KG1 (cell line): ENCODE data around the gene NPW.
"Not testable (repeated sequence)": the region's sequence is repeated elsewhere in the genome, so short reads cannot be mapped to it uniquely, and the experiment has no call there.

Experiments used
- DNase-seq: peaks from one replicate; lab custom pipeline; 2025; lab: John Stamatoyannopoulos, UW

The NPW gene

DNA sequence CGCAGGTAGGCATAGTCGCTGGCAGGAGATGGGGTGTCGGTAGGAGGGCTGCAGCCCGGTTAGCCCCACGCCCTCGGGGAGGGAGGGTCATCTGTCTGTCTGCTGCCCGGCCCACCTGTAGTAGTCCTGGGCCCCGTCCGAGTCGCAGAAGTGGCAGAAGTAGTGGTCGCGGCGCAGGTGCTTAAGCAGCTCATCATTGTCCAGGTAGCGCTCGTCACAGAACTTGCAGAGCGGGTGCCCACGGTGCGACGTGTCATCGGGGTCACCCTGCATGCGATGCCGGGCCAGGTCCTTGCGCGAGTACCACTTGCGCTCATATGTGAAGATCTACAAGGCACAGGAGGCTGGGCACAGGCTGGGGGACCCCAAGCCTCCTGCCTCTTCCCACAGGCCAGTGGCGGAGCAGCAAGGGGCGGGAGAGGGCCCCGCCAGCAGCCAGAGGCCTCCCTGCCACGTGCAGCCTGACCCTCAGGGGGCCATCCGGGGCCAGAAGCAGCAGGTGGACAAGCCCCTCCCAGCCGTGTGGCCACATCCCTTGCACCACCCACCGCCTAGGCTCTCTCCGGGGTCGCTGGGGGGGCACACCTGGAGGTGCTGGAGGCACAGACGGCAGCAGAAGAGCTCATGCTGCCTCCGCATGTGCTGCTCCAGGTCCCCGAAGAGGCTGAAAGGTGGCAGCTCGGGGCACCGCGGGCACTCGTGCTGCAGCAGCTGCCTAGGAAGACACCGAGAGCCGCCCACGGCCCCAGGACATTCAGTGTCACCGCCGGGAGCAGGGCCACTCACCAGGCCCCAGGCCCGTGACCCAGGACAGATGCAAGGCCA is 17.0 kb upstream of the NPW start:
- no peak for DNase-seq

DNA sequence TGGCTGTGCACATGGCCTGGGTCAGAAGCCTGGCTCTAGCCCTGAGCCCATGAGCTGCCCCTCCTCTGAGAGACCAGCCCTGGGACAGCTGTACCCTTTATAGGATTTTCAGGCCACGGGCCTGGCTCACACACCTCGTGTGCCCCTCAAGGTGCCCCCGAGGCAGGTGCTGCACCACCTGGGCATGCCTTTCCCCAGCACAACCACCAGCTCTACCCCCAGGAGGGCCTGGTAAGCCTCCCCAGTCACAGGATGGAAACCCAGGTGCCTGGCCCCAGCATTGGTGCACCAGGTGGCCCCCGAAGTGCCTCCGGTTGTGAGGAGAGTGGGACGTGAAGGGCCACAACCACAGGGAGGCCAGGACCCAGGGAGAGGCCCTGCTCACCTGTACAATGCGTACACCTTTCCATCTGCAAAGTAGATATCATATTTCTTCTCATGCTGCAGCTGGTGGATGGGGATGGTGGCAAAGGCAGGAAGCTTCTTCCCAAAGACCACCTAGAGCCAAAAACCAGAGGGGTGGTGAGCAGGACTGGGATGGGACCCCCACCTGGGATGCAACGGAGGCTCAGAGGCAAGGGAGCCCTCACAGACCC is 16.3 kb upstream of the NPW start:
- no peak for DNase-seq

DNA sequence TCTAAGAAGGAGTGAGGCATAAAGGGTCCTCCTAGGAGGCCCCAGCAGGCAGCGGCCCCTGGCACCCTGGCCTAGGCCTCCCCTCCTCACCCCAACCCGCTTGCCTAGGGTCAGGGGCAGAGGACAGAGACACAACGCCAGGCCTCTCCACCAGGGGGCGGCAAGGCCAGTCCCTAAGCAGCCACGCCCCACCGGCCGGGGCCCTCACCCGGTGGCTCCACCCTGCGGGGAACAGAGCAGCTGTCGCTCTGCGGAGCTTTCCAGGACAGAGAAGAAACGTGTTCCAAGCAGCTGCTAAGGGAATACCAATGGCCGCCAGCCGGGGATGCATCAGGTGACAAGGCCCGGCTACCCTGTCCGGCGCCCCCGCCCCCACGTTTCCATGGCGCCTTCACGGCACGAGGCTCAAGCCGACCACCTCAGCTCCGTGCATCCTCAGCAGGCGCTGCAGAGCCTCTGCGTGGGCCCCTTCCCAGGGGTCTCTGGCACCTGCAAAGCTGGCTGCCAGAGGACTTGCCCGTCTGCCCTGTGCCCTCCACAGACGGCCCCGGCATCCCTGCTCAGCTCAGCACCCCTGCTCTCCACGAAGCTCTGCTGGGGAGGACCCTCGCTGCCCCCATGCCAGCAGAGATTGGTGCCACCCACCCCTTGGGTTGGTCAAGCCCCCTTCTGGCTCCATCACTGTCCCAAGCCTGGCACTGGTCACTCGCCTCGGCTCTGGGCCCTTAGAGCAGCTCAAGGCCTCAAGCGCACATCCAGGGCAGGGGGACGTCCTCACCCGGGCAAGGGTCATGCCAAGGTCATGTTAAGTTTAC is 15.6 kb upstream of the NPW start:
- DNase-seq = peak; percentile 68

DNA sequence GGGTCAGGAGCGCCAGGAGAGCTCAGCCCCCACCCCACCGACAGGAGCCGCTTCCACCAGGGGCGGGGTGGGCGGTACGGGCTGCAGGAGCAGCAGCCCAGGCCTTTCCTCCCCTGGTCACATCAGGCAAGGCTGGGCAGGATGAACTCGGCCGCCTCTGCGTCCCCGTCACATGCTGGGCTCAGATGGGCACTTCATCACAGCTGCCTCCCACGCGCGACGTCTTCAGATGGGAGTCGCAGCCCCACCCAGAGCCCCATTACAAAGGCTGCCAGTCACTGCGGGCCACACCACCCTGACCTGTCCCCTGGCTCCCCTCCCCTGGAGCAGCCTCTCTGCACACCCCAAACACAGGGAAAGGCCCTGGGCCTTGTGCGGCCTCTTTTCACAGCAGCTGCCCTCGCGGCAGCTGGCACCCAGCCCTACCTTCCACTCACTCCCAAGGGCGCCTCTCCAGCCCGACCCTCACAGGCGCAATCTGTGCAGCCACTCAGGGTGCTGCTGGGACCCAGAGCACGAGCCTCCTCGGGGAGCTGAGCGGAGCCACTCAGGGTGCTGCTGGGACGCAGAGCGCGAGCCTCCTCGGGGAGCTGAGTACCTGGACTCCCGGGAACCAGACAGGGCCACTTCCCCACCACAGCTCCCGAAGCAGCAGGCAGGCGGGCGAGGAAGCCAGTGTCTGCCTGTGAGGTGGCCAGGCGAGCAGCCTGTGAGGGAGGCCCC is 14.6 kb upstream of the NPW start:
- DNase-seq = no peak

DNA sequence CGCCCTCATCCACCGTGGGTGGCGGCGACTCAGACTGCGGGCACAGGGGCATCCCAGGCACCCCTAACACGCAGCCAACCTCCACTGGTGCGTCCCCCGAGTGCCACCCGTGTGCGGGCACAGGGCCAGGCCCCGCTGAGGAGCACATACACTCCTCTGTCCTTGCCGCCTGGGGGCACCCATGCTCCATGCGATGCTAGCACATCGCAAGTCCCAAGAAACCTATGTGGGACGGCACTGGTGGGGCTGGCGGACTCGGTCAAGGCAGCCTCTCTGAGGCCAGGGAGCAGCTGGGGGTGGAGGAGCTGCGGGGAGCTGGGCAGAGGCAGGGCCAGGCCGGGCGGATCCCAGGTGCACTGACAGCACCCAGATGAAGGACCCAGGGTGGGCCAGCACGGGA is 13.9 kb upstream of the NPW start:
- DNase-seq = no peak

DNA sequence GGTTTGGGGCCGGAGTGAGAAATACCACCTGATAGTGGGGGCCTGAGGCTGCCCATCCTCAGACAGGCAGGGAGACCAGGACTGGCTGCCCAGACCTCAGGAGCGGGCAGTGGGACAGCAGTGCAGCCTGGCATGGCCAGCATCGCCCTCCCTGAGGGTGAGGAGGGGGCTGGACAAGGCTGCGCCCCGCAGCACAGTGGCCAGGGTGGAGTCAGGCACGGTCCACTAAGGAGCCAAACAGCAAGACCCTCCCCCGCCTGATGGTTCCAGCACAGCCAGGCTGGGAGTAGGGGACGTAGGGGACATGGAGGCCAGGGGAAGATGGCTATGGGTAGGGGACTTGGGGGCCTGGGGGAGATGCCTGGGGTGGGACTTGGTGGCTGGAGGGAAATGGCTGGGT is 13.3 kb upstream of the NPW start:
- no peak for DNase-seq

DNA sequence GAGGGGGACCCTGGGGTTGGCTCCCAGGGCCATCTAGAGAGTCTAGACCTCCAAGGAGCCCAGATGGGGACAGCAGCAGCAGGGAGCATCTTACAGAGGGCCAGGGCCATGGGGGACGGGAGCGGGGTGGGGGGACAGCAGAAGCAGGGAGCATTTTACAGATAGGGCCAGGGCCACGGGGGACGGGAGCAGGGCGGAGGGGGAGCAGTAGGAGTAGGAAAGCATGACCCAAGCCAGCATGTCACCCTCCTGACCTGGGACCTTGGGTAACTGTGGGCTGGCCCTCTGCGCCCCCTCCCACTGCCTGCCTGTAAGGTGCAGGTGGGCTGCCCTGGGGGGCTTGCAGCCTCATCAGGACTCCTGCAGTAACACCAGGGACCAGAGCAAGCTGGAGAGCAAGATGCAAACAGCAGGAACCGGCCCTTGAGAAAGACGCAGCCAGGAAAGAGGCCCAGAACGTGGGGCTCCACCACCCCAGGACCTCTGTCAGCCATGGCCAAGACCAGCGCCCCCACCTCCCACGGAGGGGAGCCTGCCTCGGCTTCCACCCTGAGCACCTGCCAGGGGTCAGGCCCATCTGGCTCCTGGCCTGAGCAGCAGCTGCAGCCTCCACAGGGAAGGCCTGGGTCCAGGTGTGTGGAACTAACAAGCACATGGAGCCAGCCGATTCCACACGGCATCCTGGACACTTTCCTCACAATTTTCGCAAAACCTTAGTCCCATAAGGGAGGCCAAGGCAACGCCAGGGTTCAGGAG is 12.3 kb upstream of the NPW start:
- no peak for DNase-seq

DNA sequence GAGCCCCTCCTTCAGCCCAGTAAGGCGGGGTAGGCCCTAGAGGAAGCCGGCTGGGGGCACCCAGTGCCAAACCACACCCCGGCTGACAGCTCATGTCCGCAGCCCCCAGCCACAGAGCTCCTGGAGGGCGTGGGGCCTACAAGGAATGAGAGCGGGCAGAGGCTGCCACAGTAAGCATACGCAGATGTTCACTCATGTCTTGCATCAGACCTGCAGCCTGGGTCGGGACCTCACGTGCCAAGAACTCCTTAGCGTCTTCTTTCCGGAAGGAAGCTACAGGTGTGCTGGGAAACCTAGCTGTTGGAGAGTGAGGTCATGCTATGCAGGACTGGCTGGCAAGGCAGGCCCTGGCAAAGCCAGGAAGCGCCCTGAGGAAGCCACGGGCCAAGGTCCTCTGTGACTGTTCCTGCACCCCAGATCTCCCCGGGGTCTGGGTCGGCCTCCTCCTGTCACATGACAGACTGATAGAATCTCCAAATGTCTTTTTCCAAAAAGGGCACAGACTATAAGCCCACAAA is 11.5 kb upstream of the NPW start:
- DNase-seq = no peak

DNA sequence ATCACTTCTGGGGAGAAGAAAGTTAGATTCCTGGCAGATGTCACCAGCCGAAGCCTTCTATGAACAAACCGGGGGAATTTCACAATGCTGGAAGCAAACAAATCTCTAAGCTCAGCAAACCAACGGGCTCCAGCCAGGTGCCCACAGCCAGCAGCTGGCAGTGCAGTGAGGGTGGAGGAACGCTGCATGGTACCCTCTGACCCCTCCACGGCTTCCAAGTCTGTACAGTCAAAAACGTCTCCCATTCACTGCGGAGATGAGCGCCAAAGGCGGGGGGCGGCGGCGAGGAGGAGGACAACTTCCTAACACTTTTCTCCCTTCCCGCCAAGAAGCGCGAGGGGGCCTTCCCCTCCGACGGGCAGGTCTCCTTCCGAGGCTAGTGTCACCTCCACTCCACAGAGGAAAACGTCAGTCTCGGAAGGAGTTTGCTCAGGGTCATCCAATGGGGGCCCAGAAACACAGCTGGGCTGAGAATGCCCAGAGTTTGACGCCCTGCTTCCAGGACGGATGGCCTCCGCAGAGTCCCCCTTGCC is 10.9 kb upstream of the NPW start:
- DNase-seq = peak; percentile 38

DNA sequence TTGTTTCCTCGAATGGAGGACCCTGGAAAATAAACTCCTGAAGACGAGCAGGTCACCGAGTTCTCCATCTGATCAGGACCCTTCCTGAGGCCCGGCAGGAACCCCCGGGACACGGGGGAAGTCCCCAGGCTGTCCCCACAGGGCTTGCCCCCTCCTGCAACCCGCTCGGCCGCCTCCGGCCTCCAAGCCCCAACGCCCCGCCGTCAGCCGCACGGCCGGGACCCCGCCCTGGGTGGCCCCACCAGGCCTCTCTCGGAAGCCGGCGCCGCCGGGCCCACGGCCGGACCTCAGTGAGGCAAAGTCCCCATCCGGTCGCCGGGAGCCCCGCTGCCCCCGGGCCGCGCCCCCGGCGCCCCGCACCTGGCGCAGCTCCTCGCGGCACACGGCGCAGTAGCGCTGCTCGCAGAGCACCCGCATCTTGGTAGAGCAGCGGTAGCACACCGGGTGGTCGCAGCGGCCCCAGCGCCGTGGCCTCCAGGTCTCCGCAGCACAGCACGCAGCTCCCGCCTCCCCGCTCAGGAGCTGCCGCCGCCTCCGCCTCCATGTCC is 10.3 kb upstream of the NPW start:
- no peak for DNase-seq

DNA sequence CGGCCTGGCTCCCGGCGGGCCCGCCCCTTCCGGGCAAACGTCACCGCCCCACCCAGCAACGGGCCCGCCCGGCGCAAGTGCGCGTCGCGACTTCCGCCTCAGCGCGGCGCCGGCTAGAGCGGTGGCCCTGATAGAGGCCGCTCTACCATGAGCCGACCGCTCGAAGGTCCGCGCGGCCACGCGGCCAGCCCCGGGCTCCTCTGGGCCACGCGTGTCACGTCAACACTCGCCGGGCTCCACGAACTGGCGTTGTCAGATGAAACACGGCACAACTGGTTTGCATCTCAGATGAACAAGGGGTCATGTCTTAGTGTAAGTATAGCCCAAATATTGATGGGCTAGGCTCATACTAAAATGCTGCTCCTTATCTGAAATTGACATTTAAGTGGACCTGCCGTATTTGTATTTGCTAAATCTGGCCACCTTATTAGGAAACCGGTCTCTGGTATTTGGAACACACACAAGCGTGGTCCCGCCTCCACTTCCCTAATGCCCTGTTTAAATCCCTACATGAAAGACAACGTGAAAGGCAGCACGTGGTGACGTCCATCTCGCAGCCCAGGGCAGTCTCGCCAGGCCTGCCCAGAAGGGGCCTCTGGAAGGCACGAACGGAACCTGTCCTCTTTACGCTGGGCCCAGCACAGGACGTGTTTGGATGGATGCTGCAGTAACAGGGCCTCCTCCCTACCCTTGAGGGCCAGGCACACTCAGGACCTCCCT is 9.6 kb upstream of the NPW start, which contains the start of gene ZNF598:
TSS of gene ZNF598 (minus strand) at position 31 of the 720 bp plus-strand sequence.
- DNase-seq = peak; percentile 65

DNA sequence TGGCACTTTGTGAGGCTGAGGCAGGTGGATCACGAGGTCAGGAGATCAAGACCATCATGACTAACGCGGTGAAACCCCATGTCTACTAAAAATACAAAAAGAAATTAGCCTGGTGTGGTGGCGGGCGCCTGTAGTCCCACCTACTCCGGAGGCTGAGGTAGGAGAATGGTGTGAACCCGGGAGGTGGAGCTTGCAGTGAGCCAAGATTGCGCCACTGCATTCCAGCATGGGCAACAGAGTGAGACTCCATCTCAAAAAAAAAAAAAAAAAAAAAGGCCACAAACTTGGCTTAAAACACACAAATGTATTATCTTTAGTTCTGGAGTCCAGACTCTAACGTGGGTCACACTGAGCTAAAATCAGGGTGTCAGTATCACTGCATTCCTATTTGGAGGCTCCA is 7.9 kb upstream of the NPW start:
- not testable (repeated sequence) for DNase-seq

DNA sequence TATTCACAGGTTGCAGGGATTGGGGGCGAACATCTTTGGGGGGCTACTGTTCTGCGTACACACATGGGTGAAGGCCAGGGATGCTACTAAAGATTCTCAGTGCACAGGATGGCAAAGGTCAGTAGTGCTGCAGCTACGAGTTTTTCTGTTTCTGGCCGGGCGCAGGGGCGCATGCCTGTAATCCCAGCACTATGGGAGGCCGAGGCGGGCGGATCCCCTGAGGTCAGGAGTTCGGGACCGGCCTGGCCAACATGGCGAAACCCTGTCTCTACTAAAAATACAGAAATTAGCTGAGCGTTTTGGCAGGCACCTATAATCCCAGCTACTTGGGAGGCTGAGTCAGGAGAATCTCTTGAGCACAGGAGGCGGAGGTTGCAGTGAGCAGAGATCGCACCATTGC is 6.1 kb upstream of the NPW start:
- no peak for DNase-seq

DNA sequence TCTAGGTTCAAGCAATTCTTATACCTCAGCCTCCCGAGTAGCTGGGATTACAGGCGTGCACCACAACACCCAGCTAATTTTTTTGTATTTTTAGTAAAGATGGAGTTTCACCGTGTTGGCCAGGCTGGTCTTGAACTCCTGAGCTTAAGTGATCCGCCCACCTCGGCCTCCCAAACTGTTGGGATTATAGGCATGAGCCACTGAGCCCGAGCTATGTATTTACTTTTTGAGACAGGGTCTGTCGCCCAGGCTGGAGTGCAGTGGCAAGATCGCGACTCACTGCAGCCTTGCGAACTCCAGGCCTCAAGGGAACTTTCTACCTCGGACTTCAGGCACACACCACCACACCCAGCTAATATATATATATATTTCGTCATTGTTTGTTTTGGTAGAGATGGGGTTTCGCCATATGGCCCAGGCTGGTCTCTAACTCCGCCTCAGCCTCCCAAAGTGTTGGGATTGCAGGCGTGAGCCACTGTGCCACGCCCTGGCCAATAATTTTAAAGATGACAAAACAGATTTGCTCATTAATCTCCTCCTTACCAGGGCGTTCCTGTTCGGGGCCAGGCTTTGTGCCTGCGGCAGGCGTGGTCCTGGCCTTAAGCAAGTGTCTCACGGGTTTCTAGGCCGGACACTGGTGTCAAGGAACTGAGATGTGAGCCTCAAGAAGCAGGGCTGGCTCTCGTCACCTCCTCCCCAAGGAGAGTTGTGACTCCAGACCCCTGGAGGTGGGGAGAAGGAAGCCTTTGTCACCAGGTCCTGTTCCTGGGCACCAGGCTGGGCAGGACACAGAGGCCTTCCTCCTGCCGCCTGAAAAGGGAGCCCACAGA is 4.3 kb upstream of the NPW start:
- DNase-seq = no peak

DNA sequence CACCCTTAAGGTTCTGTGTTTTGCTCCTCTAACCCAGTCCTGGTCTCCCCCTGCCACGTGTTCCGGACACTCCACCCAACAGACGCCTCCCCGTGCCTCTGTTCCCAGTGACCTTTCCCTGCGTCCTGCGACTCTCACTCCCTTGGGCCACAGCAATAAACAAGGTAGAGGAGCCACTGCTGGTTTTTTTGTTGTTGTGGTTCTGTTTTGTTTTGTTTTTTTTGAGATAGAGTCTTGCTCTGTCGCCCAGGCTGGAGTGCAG is 3.7 kb upstream of the NPW start:
- DNase-seq = no peak

DNA sequence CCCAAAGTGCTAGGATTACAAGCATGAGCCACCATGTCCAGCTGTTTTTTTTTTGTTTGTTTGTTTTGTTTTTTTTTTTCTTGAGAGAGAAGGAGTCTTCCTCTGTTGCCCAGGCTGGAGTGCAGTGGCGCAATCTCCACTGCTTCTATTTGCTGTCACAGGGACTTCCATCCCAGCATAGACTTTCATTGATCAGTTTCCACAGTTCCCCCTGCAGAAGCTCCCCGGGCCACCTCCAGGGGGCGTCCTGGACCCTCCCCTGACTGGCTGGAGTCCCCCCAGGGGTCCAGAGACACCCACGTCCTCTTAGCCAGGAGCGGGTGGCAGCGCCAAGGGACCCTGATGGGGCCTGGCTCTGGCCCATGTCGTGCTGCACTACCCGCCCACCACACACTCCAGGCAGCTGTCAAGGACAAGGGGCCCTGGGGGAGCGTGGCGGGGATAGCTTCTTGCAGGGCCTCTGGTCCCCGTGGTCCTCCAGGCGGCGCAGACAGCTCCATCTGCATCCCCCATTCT is 3.1 kb upstream of the NPW start:
- no peak for DNase-seq

DNA sequence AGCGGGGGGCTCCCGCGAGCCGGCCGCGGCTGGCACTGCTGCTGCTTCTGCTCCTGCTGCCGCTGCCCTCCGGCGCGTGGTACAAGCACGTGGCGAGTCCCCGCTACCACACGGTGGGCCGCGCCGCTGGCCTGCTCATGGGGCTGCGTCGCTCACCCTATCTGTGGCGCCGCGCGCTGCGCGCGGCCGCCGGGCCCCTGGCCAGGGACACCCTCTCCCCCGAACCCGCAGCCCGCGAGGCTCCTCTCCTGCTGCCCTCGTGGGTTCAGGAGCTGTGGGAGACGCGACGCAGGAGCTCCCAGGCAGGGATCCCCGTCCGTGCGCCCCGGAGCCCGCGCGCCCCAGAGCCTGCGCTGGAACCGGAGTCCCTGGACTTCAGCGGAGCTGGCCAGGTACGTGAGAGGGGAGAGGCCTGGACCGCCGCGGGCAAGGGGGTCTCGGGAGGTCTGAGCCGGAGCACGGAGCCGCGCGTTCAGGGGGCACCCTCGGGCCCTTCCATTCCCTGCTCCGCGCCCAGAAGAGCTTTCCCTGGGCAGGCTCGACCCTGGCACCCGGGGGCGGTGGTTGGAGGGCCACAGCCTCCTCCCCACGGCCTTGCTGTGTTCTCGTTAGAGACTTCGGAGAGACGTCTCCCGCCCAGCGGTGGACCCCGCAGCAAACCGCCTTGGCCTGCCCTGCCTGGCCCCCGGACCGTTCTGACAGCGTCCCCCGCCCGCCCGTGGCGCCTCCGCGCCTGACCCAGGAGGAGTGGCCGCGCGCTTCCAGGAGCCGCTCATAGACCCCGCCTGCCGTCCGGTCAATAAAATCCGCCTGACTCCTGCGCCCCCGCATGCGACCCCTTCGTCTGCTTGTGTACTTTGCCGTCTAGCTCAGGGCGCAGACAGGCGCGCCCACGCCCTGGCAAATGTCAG is 591 bp downstream of the NPW start:
- no peak for DNase-seq

DNA sequence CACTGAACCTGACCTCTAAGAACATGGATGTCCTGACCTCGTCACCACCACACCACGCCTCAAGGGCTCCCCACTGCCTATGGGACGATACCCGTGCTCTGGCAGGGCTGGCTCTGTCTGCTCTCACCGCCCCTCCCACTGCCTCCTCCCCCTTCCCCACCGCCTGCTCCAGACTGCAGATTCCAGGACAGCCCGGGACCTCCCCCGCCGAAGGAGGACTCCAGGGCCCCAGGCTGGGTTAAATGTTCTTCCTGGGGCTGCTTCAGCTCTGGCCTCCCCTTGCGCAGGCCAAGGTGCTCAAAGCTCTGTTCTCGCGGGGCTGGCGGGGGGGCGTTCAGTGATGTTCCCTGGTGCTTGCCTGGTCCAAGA is 3.1 kb downstream of the NPW start:
- DNase-seq = no peak
